T-helper 9 cell (primary cell): ENCODE data around the gene OR10S1.
"Not testable (repeated sequence)": the region's sequence is repeated elsewhere in the genome, so short reads cannot be mapped to it uniquely, and the experiment has no call there.

Experiments
- DNase-seq: peaks from one replicate; pipeline ENCODE4 v3.0.0-alpha.2; 2020
- total RNA-seq, 2 donors: gene quantifications; one replicate each; lab custom pipeline; 2026; lab: John Stamatoyannopoulos, UW

OR10S1 gene
- total RNA-seq = 0 reads per million in 2 donors

GRCh38 chr11:123977731-123978347 lies at the start of gene OR10S1:
OR10S1 (minus strand) TSS chr11:123977781; CDS start chr11:123977664, 117 bp downstream.
- no peak for DNase-seq

GRCh38 chr11:124026498-124026897 lies 48.9 kb upstream of the OR10S1 start, which contains the start of gene OR10G8:
OR10G8 (plus strand) TSS chr11:124026798; CDS start chr11:124029623, 2,825 bp downstream.
- DNase-seq = no peak

- DNase-seq = not testable (repeated sequence)
Measured at GRCh38 chr11:124015837-124016236, 38.3 kb upstream of the OR10S1 start.

DNA sequence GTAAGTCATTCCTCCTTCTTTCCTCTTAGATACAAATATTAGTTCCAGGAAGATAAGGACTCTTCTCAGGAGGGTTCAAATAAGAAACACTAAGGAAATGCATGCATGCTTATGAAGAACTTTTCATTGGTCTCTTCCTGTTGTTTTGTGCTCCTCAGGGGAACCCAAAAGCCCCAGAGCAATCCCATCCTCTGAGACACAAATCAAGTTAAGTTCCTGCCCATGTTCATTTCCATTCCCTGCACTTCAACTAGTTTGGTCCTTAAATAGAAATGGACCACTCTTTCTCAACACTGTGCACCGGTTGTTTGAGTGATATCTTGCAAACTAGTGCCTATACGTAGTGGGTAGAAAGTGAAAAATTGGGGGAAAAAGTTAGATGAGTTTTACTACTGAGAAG lies 35.1 kb upstream of the OR10S1 start, which contains the start of gene OR10G4:
TSS of gene OR10G4 (plus strand) at position 301 of the 400 bp plus-strand sequence. CDS start 2,578 bp downstream, outside the sequence.
- no peak for DNase-seq

DNA sequence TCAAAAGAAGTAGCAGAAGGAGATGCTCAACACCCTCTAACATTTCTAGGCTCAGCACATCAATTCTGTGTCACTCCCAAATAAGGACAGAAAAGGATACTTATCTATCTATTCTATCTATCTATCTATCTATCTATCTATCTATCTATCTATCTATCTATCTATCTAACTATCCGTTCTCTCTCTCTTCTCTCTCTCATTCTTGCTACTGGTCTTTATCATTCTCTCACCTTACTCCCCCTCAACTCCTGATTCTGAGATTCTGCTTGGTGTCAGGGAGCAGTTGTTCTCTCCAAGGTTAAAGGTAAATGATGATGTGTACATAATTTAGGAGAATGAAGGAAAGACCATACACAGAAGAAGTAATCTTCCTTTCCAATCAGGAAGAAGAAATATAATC lies 17.5 kb upstream of the OR10S1 start, which contains the start of gene OR10G6:
TSS of gene OR10G6 (minus strand) at position 43 of the 400 bp plus-strand sequence. CDS start at position 43, 0 bp downstream.
- DNase-seq = no peak

- DNase-seq = no peak
Measured at GRCh38 chr11:123979311-123979710, 1.7 kb upstream of the OR10S1 start.

DNA sequence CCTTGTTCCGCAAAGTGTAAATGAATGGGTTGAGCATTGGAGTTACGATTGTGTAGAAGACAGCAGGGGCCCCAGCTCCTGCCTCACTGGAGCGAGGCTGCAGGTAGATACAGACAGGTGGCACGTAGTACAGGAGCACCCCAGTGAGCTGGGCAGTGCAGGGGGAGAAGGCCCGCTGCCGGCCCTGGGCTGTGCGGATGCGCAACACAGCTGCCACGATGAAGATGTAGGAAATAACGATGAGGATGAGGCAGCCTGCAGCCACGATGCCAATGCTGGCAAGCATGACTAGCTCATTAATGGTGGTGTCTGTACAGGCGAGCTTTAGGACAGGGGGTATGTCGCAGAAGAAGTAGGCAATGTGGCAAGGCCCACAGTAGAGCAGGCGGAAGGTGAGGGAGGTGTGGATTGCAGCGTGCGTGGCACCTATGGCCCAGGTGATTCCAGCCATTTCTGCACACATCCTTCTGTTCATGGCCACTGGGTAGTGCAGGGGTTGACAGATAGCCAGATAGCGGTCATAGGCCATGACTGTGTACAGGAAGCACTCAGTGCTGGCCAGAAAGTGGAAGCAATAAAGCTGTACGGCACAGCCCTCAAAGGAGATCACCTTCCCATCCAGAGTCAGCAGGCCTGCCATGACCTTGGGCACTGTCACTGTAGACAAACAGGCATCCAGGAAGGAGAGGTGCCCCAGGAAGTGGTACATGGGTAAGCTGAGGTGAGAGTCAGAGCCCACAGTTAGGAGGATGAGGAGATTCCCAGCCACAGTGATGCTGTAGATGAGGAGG lies 616 bp downstream of the OR10S1 start:
- DNase-seq = no peak

DNA sequence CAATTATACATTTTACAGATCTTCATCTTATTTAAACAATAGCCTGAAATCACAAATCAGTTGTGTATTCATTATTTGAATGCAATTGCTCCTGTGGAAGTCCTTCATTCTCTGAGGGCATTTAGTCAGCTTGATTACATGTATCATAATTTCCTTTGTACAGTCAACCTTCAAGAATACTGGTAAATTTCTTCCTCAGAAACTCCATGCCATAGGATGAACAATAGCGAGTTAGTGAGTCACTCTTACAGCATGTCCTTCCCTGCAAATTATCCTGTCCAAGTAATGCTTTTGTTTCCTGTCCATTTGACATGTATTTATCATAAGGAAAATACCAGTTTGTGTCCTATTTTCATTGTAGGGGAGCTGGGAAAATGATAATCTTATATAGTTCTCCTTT lies 3.8 kb downstream of the OR10S1 start:
- no peak for DNase-seq

DNA sequence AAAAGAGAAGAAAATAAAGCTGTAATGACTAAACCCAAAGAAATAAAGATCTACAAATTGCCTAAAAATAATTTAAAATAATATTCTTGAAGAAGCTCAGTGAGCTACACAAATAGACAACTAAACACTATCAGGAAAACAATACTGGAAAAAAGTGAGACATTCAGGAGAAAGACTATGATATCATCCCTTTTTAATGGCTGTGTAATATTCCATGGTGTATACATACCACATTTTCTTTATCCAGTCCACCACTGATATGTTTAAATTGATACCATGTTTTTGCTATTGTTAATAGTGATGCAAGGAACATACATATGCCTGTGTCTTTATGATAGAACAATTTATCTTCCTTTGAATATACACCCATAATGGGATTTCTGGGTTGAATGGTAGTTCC lies 20.8 kb downstream of the OR10S1 start:
- DNase-seq = no peak

DNA sequence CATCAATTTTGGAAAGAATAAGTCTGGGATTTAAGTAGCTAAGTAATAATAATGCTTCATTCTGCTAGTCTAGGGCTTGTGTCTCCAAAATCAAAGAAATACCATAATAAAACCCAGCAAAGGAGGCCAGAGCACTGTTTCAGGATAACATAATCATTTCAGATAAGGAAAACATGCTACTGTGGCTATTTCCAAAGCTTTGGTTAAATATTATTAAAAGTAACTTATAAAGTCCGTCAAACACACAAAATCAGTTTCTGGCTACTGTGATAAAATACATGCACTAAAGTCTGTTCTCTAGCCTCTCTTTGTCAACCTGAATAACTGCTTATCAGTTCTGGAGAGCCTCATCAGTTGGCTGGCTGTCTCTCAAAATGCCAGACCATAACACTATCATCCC lies 32.4 kb downstream of the OR10S1 start:
- no peak for DNase-seq

GRCh38 chr11:123943738-123944137 lies 33.8 kb downstream of the OR10S1 start, which contains the start of gene OR6T1:
OR6T1 (minus strand) TSS chr11:123943838; CDS start chr11:123943838, 0 bp downstream.
- no peak for DNase-seq

DNA sequence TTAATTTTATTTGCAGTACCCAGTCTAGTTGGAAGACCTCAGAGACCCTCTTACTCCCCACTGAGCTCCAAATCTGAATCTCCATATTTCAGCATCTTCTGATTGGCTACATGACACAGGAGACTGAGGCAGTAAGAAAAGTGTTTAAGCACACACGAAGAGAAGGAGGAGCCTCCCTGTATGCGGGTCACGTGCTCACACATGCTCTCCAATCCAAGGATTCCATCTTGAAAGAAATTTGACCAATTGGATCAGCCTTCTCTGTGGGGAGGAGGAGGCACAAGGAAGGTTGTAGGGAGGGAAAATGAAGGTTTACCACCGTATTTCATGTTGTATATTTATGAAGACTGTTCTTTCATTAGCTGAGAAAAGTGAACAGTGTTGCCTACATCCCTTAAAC lies 35.2 kb downstream of the OR10S1 start:
- no peak for DNase-seq

DNA sequence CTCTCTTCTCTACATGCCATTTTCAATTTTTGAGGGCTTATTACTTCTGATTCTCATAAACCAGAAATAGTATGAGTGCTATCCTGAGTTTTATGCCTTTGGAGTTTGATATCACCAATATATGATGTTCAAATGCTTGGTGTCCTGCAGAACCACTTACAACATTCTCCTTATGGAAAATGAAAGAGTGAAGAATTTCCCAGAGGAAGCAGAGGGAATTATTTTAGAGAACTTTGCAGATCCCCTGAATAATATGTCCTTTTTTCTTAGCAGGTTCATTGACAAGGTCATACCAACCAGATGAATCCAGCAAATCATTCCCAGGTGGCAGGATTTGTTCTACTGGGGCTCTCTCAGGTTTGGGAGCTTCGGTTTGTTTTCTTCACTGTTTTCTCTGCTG lies 38.3 kb downstream of the OR10S1 start, which contains the start of gene OR4D5:
TSS of gene OR4D5 (plus strand) at position 301 of the 400 bp plus-strand sequence. CDS start at position 301, 0 bp downstream.
- no peak for DNase-seq
